HepG2 (cell line): ENCODE results near the gene OSBPL3. TPM values are rescaled to one million over a fixed set of nuclear protein-coding genes. Genes with fewer than 3 reads are reported as not detected.

Experiments
- CBX5 ChIP-seq: sonication (generic); formaldehyde crosslinking; IDR thresholded peaks from 2 replicates; pipeline ENCODE4 v1.4.0; 2020; ENCODE audit warnings: missing genetic modification reagents, borderline replicate concordance
- ELF3 ChIP-seq: IDR thresholded peaks from 2 replicates; pipeline ENCODE4 v1.6.1; 2016; ENCODE audit warnings: missing genetic modification reagents, missing compliant biosample characterization
- FOSL2 ChIP-seq: sonication (generic); formaldehyde crosslinking; IDR thresholded peaks from 2 replicates; pipeline ENCODE4 v1.4.0; 2020; ENCODE audit warnings: missing genetic modification reagents
- GABPB1 ChIP-seq: IDR thresholded peaks from 2 replicates; pipeline ENCODE4 v1.6.1; 2016; ENCODE audit warnings: mild to moderate bottlenecking, missing genetic modification reagents, moderate library complexity, missing compliant biosample characterization
- GATAD2A ChIP-seq: IDR thresholded peaks from 2 replicates; pipeline ENCODE4 v1.6.1; 2016
- GPBP1L1 ChIP-seq: sonication (generic); formaldehyde crosslinking; IDR thresholded peaks from 2 replicates; pipeline ENCODE4 v1.5.0; 2020; ENCODE audit warnings: mild to moderate bottlenecking, missing genetic modification reagents
- HNRNPK ChIP-seq: fragments of 200-400 bp; formaldehyde crosslinking; IDR thresholded peaks from 2 replicates; pipeline ENCODE4 v1.6.1; 2018; ENCODE audit warnings: low read length, low read depth, moderate library complexity, mild to moderate bottlenecking; ENCODE audit not compliant: poor library complexity, severe bottlenecking
- IKZF5 ChIP-seq: IDR thresholded peaks from 2 replicates; pipeline ENCODE4 v1.6.1; 2018; ENCODE audit warnings: missing genetic modification reagents, mild to moderate bottlenecking, missing compliant biosample characterization
- IRF2 ChIP-seq: IDR thresholded peaks from 2 replicates; pipeline ENCODE4 v1.6.1; 2018; ENCODE audit warnings: missing genetic modification reagents, missing compliant biosample characterization
- KLF16 ChIP-seq, 2 experiments: sonication (generic) in 1 of 2; formaldehyde crosslinking in 1 of 2; IDR thresholded peaks; 2 replicates each; pipeline versions ENCODE4 v1.6.1 to v1.8.0; 2016 to 2023; ENCODE audit warnings: missing genetic modification reagents in 2 of 2, missing compliant biosample characterization in 1 of 2
- MYC ChIP-seq: sonication (generic); formaldehyde crosslinking; IDR thresholded peaks from 2 replicates; pipeline ENCODE4 v1.9.0; 2021; ENCODE audit warnings: missing genetic modification reagents, borderline replicate concordance
- PAF1 ChIP-seq: IDR thresholded peaks from 2 replicates; pipeline ENCODE4 v1.6.1; 2016; ENCODE audit warnings: missing genetic modification reagents, missing compliant biosample characterization
- RFX5 ChIP-seq: IDR thresholded peaks from 2 replicates; pipeline ENCODE4 v1.6.1; 2011; ENCODE audit warnings: low read depth, low read length, improper control_type of control experiment
- SMC3 ChIP-seq: IDR thresholded peaks from 2 replicates; pipeline ENCODE4 v1.6.1; 2011; ENCODE audit warnings: low read length, improper control_type of control experiment
- ZNF446 ChIP-seq: sonication (generic); formaldehyde crosslinking; IDR thresholded peaks from 2 replicates; pipeline ENCODE4 v1.5.0; 2020; ENCODE audit warnings: mild to moderate bottlenecking, missing genetic modification reagents
- ZNF687 ChIP-seq: sonication (generic); formaldehyde crosslinking; IDR thresholded peaks from 2 replicates; pipeline ENCODE4 v1.5.1; 2020; ENCODE audit warnings: mild to moderate bottlenecking, missing genetic modification reagents, moderate library complexity
- ZNF770 ChIP-seq: sonication (generic); formaldehyde crosslinking; IDR thresholded peaks from 2 replicates; pipeline ENCODE4 v1.5.0; 2020; ENCODE audit warnings: mild to moderate bottlenecking, missing genetic modification reagents
- ZNF788 ChIP-seq: sonication (generic); formaldehyde crosslinking; IDR thresholded peaks from 2 replicates; pipeline ENCODE4 v1.5.0; 2020; ENCODE audit warnings: mild to moderate bottlenecking, missing genetic modification reagents, borderline replicate concordance
- ZSCAN9 ChIP-seq: IDR thresholded peaks from 2 replicates; pipeline ENCODE4 v1.6.1; 2016; ENCODE audit warnings: borderline replicate concordance
- polyA plus RNA-seq, 8 experiments: library from polyadenylated mRNA; depleted of rRNA in 3 of 8; stranded (reverse) in 7 of 8; unstranded in 1 of 8; fragments of >200 nt; fragmentation: Illumina TruSeq in 4 of 8; extraction: Trizol in 4 of 8; gene quantifications; 2 replicates each; pipeline versions ENCODE4 v1.2.1 to v1.2.3, GENCODE V29; 2011 to 2016; ENCODE audit warnings: low read depth in 4 of 8, missing spikeins in 1 of 8, mixed read lengths in 1 of 8; ENCODE audit not compliant: insufficient read depth in 1 of 8
- total RNA-seq, 5 experiments: library from RNA; depleted of rRNA; stranded (reverse); fragments of >200 nt; fragmentation: Illumina TruSeq; extraction: Trizol; gene quantifications; 2 replicates each; pipeline ENCODE4 v1.2.3, GENCODE V29; 2016; ENCODE audit warnings: low read depth in 1 of 5

OSBPL3 gene
- total and polyA plus RNA-seq, 2 of the 13 experiments (the other 11 are each of a cell fraction or from before 2014, with no cell fraction given), result 8.8 to 28.9 TPM

- TF ChIP-seq ZNF687 (CRISPR knock-in tag), result peak; percentile 45; the same call in 1 of the 2 replicates
- 0 out of 2 replicates have a peak, but pooled peaks have one; percentile 16 for TF ChIP-seq ELF3 (CRISPR knock-in tag)
- peak; percentile 85 for TF ChIP-seq SMC3
- no peak for TF ChIP-seq HNRNPK
- no peak for TF ChIP-seq RFX5
- TF ChIP-seq CBX5, result peak; percentile 39; the same call in 1 of the 2 replicates
- peak; percentile 53; the same call in 1 of the 2 replicates for TF ChIP-seq IKZF5 (CRISPR knock-in tag)
- TF ChIP-seq ZNF446 (CRISPR knock-in tag), result no peak
- no peak for TF ChIP-seq PAF1 (CRISPR knock-in tag)
- peak; percentile 51; the same call in 1 of the 2 replicates for TF ChIP-seq IRF2
- 0 out of 4 replicates have a peak, but pooled peaks of 1 of the 2 experiments have one; percentile 30 for TF ChIP-seq KLF16 (CRISPR knock-in tag; IDR thresholded peaks at IDR 0.05)
- TF ChIP-seq GABPB1 (CRISPR knock-in tag), result 0 out of 2 replicates have a peak, but pooled peaks have one; percentile 15
- TF ChIP-seq FOSL2, result peak; percentile 62
- no peak for TF ChIP-seq MYC (CRISPR knock-in tag)
- TF ChIP-seq GATAD2A (CRISPR knock-in tag), result peak; percentile 74
- no peak for TF ChIP-seq GPBP1L1 (CRISPR knock-in tag)
- peak; percentile 44; the same call in 1 of the 2 replicates for TF ChIP-seq ZSCAN9
- peak; percentile 66; the same call in 1 of the 2 replicates for TF ChIP-seq ZNF770
- TF ChIP-seq ZNF788 (CRISPR knock-in tag), result no peak
These were observed 159.9 kb downstream of the OSBPL3 start (continued) for GRCh38 chr7:24819916-24820689.
